ENCODE results near the gene IFT81.

The IFT81 gene

DNA sequence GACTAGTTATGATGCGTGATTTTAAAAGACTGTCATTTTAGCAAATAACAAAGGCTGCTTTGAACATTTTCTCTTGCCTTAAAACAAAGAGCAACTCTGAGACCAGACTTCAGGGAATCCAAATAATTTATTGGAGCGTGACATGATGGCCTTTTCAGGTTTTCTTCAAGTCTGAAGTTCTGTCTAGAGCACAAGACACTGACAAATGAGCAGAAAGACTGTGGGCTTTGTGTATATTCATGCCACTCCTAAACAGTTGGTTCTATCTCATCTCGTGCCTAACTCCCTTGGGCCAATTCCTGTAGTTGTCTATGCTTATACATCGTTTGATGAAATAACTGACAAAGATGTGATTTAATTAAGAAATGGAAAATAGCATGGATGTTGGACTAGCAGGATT lies 47.5 kb downstream of the IFT81 start:
- TF ChIP-seq, protein P1, sequence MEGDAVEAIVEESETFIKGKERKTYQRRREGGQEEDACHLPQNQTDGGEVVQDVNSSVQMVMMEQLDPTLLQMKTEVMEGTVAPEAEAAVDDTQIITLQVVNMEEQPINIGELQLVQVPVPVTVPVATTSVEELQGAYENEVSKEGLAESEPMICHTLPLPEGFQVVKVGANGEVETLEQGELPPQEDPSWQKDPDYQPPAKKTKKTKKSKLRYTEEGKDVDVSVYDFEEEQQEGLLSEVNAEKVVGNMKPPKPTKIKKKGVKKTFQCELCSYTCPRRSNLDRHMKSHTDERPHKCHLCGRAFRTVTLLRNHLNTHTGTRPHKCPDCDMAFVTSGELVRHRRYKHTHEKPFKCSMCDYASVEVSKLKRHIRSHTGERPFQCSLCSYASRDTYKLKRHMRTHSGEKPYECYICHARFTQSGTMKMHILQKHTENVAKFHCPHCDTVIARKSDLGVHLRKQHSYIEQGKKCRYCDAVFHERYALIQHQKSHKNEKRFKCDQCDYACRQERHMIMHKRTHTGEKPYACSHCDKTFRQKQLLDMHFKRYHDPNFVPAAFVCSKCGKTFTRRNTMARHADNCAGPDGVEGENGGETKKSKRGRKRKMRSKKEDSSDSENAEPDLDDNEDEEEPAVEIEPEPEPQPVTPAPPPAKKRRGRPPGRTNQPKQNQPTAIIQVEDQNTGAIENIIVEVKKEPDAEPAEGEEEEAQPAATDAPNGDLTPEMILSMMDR (IDR thresholded peaks at IDR 0.05; ENCODE audit: low read length, missing control alignments), result no peak

DNA sequence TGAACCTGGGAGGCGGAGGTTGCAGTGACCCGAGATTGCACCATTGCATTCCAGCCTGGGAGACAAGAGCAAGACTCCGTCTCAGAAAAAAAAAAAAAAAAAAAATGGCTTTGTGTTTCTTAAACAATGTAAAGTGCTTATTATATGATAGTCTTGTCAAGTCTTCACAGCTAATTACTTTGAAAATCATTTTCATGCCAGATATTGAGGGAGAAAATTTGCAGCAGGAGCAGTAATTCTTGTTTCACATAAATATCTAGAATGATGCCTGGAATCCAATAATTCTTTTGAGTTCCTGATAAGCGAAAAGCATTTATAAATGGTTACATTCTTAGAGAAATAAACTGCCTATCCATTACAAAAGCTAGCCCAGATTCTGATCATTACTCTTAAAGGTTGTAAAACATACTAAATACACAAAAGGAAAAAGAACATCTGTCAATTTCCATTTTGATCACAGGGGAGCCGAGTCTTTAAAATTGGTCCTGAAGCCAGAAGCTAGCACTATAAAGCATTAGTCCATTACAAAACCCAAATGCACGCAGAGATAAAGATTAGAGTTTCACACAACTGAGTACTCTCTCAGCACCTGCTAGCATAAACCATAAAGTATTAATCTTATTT lies 50.3 kb downstream of the IFT81 start:
- TF ChIP-seq, protein P1 (IDR thresholded peaks at IDR 0.05; ENCODE audit: low read length, missing control alignments), result no peak
- no peak overlapping the region for H3K4me3 ChIP-seq (replicated peaks; ENCODE audit: low read depth, low read length)
- DNase-seq (ENCODE audit: low read depth), result no peak

More for the DNA sequence above, 47.5 kb downstream of the IFT81 start:
- H3K4me3 ChIP-seq (replicated peaks; ENCODE audit: low read depth, low read length), result no peak overlapping the region
- no peak for DNase-seq (ENCODE audit: low read depth)

DNA sequence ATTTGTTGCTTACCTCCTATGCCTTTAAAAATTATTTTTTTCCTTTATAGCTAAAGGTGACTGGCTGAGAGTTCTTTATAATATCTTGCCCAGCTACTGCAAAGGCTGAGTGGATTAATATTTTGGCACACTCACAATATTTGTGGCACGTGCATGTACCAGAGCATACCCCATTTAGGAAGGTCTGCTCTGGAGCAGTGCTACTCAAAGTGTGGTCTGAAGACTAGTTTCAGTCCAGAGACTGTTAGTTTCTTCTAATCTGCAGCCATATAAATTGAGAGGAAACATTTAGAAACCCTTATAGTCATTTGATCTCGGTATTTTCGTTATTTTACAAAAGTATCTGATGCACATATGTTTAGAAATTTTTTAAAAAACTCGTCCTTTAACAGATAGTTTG lies 51.0 kb downstream of the IFT81 start:
- H3K4me3 ChIP-seq (replicated peaks; ENCODE audit: low read depth, low read length), result no peak overlapping the region
- DNase-seq (ENCODE audit: low read depth), result no peak
- TF ChIP-seq, protein P1 (IDR thresholded peaks at IDR 0.05; ENCODE audit: low read length, missing control alignments), result no peak

DNA sequence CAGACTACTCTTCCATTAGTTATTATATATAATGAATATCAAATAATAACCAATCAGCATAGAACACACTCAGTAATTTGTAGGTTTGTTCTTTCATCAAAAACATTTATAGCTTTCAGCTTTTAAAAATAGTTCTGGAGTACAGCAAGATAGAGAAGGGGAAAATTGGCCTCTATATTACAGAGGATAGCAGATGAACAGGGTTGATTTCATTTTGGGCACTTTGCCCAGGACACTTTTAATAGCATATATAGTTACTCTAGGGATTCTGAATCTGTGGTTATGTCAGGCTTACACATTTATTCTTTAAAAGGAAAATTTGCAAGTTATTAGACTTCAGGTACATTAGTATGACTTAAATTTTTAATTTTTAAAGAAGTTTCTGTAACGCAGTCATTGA lies 52.6 kb downstream of the IFT81 start:
- H3K4me3 ChIP-seq (replicated peaks; ENCODE audit: low read depth, low read length), result no peak overlapping the region
- TF ChIP-seq, protein P1 (IDR thresholded peaks at IDR 0.05; ENCODE audit: low read length, missing control alignments), result no peak
- DNase-seq (ENCODE audit: low read depth), result peak; percentile 50

DNA sequence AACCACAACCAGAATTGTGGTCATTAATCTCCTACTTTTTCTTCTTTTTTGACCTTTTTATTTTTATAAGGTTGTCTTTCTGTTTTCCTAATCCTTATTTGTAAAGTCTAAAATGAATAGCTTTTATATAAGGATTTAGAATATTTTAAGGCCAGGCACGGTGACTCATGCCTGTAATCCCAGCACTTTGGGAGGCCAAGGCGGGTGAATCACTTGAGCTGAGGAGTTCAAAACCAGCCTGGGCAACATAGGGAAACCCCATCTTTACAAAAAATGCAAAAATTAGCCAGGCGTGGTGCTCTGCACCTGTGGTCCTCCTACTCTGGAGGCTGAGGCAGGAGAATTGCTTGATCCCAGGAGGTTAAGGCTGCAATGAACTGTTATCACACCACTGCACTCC lies 55.1 kb downstream of the IFT81 start:
- H3K4me3 ChIP-seq (replicated peaks; ENCODE audit: low read depth, low read length), result no peak overlapping the region
- TF ChIP-seq, protein P1 (IDR thresholded peaks at IDR 0.05; ENCODE audit: low read length, missing control alignments), result no peak
- peak; percentile 27 for DNase-seq (ENCODE audit: low read depth)

DNA sequence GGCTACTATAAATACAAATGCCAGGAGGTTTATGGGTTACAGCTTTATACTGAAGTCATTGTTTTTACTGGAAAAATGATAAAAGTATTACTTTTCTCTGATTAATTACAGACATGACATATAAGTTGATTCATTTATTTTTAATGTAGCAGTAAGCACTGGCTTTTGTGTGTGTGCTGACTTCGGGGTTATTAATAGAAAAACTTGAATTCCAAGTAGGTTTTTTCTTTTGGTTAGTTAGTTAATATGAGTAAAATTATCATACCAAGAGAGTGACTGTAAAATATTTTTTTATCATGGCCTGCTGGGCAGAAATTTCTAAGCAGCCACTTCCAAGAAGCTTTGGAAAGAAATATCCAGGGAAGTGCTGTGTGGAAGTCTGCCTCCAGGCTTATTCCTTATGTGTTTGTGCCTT lies 56.4 kb downstream of the IFT81 start:
- DNase-seq (ENCODE audit: low read depth), result peak; percentile 9
- no peak overlapping the region for H3K4me3 ChIP-seq (replicated peaks; ENCODE audit: low read depth, low read length)
- TF ChIP-seq, protein P1 (IDR thresholded peaks at IDR 0.05; ENCODE audit: low read length, missing control alignments), result no peak

DNA sequence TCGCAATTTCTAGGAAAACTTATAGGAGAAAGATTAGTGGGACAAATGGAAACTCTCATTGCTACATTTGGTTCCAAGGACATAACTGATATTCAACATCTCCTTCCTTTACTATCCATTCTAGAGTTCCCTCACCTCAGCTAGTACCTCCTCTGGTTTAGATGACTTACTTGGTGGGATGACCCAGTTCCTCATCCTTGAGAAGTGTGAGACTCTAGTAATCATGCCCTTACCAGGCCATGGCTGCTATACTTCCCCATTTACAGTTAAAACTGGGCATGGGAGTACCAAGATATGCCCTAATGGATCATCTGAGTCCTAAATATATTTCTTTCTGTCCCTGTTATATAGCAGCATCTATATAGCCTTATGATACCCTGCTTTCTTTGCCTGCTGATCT lies 58.1 kb downstream of the IFT81 start:
- no peak for DNase-seq (ENCODE audit: low read depth)
- TF ChIP-seq, protein P1 (IDR thresholded peaks at IDR 0.05; ENCODE audit: low read length, missing control alignments), result no peak
- no peak overlapping the region for H3K4me3 ChIP-seq (replicated peaks; ENCODE audit: low read depth, low read length)
